Ectodermal cell (in vitro differentiated cells): ENCODE data around the gene FILIP1. TPM values are rescaled to one million over a fixed set of nuclear protein-coding genes. Genes with fewer than 3 reads are reported as not detected.

Experiments
- H3K27ac ChIP-seq: 2 replicates; pipeline ENCODE4 v1.7.0; 2013; ENCODE audit warnings: mild to moderate bottlenecking, low read depth, low read length; ENCODE audit not compliant: insufficient read depth, poor library complexity, severe bottlenecking
- H3K27me3 ChIP-seq: 2 replicates; pipeline ENCODE4 v1.7.0; 2013; ENCODE audit warnings: mild to moderate bottlenecking, low read length; ENCODE audit not compliant: insufficient read depth, control insufficient read depth, poor library complexity, severe bottlenecking
- H3K36me3 ChIP-seq: one replicate; pipeline ENCODE4 v1.7.0; 2013; ENCODE audit warnings: low read length; ENCODE audit not compliant: control insufficient read depth, insufficient read depth
- H3K4me1 ChIP-seq: one replicate; pipeline ENCODE4 v1.7.0; 2013; ENCODE audit warnings: low read length; ENCODE audit not compliant: control insufficient read depth, insufficient read depth
- H3K4me3 ChIP-seq: 2 replicates; pipeline ENCODE4 v1.7.0; 2013; ENCODE audit warnings: low read depth, low read length, control low read depth; ENCODE audit not compliant: insufficient read depth
- H3K9me3 ChIP-seq: 2 replicates; pipeline ENCODE4 v1.7.0; 2013; ENCODE audit warnings: mild to moderate bottlenecking, low read length, moderate library complexity; ENCODE audit not compliant: control insufficient read depth
- WGBS, 2 experiments: methylation state at CpG; one replicate each; pipeline ENCODE4 v1.1.7; 2013; ENCODE audit warnings: missing lambda C conversion rate in 2 of 2; 5-methylcytosine and 5-hydroxymethylcytosine counted together
- polyA plus RNA-seq, 4 experiments: library from polyadenylated mRNA; stranded (reverse); fragments of 50-300 nt; gene quantifications; one replicate each; pipeline ENCODE4 v1.2.3, GENCODE V29; 2013

Gene FILIP1, protein sequence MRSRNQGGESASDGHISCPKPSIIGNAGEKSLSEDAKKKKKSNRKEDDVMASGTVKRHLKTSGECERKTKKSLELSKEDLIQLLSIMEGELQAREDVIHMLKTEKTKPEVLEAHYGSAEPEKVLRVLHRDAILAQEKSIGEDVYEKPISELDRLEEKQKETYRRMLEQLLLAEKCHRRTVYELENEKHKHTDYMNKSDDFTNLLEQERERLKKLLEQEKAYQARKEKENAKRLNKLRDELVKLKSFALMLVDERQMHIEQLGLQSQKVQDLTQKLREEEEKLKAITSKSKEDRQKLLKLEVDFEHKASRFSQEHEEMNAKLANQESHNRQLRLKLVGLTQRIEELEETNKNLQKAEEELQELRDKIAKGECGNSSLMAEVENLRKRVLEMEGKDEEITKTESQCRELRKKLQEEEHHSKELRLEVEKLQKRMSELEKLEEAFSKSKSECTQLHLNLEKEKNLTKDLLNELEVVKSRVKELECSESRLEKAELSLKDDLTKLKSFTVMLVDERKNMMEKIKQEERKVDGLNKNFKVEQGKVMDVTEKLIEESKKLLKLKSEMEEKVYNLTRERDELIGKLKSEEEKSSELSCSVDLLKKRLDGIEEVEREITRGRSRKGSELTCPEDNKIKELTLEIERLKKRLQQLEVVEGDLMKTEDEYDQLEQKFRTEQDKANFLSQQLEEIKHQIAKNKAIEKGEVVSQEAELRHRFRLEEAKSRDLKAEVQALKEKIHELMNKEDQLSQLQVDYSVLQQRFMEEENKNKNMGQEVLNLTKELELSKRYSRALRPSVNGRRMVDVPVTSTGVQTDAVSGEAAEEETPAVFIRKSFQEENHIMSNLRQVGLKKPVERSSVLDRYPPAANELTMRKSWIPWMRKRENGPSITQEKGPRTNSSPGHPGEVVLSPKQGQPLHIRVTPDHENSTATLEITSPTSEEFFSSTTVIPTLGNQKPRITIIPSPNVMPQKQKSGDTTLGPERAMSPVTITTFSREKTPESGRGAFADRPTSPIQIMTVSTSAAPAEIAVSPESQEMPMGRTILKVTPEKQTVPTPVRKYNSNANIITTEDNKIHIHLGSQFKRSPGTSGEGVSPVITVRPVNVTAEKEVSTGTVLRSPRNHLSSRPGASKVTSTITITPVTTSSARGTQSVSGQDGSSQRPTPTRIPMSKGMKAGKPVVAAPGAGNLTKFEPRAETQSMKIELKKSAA (N-terminal part only)
- 52.4 TPM for polyA plus RNA-seq (2013, experiment 1 of 4)
- 59.8 TPM for polyA plus RNA-seq (2013, experiment 2 of 4)
- 36.6 TPM for polyA plus RNA-seq (2013, experiment 3 of 4)
- 40.0 TPM for polyA plus RNA-seq (2013, experiment 4 of 4)

DNA sequence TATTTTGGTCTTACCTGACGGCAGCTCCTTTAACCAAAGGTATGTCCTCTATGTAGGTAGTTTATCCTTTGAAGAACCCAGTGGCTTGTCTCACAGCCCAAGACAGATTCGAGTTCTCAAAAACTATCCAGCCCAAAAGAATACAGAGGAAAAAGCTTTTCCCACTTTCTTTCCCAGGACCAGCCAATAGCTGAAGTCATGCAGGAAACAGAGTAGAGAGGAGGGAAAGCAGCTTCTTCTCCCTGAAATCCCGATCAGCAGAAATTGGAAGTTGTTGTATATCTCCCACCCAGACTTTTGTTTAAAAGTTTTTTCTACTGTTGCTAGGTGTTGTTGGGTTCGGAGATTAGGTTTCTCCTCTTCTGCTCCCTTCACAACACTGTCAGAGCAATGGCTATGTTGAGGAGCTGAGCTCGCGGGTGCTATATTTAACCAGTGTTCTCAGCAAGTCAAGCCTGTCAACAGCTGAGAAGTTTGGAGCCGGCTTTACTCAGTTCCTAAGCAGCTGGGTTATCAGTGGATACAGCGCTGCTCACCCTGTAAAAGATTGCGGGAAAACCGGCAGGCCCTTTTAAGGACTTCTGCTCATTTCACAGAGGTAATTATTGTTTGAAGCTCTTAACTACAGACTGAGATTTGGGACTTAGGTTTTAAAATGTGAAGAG, at the start of gene FILIP1:
FILIP1 (minus strand) TSS at position 401 of the 665 bp plus-strand sequence. CDS start 78,828 bp downstream, outside the sequence.
- no peaks in the 10 kb centered on the region for H3K9me3 ChIP-seq
- H3K4me3 ChIP-seq, result no peak within 1 kb of the TSS
- no peaks in the 10 kb centered on the region for H3K27me3 ChIP-seq
- H3K36me3 ChIP-seq, result no peaks in the 10 kb centered on the region
- 70% methylated on average over 10 of the region's 10 CpGs for WGBS, 2 experiments
- H3K27ac ChIP-seq, result no peak within 1 kb of the TSS
- no peaks in the 10 kb centered on the region for H3K4me1 ChIP-seq

DNA sequence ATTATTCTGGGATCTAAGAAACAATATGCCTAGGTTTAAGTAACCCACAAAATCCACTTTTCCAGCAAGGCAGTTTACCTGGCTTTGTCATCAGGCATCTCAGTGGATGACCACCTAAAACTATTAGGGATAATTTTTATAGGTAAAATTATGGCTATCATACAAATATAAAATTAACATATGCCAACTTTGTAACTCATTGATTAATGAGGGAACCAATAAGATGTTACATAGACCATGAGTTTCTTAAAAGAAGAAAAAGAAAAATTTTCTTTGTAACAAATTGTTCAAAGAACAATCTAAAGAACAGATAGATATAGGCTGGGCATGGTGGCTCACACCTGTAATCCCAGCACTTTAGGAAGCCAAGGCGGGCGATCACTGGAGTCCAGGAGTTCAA, 49.7 kb upstream of the FILIP1 start:
- H3K27ac ChIP-seq, result no peak overlapping the region
- 66 to 69% methylated on average over 2 of the region's 2 CpGs for WGBS, 2 experiments
- no peaks in the 10 kb centered on the region for H3K9me3 ChIP-seq
- H3K27me3 ChIP-seq, result no peaks in the 10 kb centered on the region
- H3K4me3 ChIP-seq, result no peak overlapping the region
- H3K36me3 ChIP-seq, result no peaks in the 10 kb centered on the region
- no peaks in the 10 kb centered on the region for H3K4me1 ChIP-seq

DNA sequence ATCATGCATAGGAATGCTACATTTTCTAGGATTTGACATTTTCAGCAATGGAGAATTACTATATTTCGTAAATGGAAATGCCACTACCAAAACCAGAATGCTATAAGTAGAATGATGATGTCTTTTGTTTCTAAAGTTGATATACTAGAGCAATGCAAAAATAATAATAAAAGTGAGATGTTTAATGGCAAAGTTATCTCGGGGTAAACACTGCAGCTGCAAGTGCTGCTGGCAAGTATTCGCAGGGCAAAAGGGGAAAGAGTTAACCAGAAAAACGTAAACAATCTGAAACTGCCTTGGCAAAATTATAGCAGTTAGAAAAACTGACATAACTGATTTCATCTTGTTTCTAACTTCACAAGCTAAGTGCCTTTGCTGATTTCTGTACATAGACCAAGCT, 45.5 kb upstream of the FILIP1 start:
- 94 to 95% methylated on average over 3 to 4 of the region's 4 CpGs for WGBS, 2 experiments
- no peaks in the 10 kb centered on the region for H3K36me3 ChIP-seq

DNA sequence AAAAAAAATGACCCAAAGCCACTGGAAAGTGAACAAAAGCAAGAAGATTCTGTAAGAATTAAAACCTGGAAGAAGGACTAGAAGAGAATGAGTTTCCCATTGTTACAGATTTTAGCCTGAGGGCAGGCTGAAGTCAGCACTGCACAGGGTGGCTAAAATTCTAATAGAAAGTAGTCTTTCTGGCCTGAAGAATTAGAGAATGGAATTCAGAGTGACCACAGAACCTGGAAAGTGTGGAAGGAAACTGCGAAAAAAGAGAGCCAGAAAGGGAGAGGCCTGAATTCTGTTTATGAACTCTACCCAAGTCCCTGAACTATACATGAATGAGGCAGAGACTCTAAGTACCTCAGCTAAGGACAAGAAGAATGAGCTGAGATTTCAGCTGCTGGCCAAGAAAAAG, 38.9 kb upstream of the FILIP1 start:
- no peak overlapping the region for H3K4me3 ChIP-seq
- no peaks in the 10 kb centered on the region for H3K9me3 ChIP-seq
- no peak overlapping the region for H3K27ac ChIP-seq
- WGBS, 2 experiments, result 94 to 96% methylated on average over 1 of the region's 1 CpG
- H3K36me3 ChIP-seq, result no peaks in the 10 kb centered on the region
- H3K4me1 ChIP-seq, result no peaks in the 10 kb centered on the region
- no peaks in the 10 kb centered on the region for H3K27me3 ChIP-seq

More for the DNA sequence above, 45.5 kb upstream of the FILIP1 start:
- no peaks in the 10 kb centered on the region for H3K9me3 ChIP-seq
- no peak overlapping the region for H3K27ac ChIP-seq
- H3K27me3 ChIP-seq, result no peaks in the 10 kb centered on the region
- no peak overlapping the region for H3K4me3 ChIP-seq
- H3K4me1 ChIP-seq, result no peaks in the 10 kb centered on the region

DNA sequence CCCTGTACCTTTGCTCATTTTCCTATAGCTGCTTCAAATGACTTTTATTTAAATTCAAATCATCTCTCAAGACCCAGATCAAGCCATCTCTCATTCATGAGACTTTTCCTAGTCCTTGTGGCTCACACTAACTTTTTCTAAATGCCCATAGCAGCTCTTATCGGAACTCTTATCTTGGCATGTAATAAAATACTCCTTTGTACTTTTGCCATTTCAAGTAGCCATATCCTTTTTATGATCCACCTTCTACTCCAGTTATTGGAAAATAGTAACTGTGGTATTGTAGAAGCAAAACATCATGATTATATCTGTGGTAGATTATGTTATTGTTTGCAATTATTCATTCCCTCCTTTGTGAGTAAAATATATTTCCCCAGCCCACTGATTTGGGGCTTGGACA, 37.6 kb upstream of the FILIP1 start:
- Histone ChIP-seq H3K27ac (no peak overlapping the region), H3K4me3 (no peak overlapping the region), H3K27me3 (no peaks in the 10 kb centered on the region), H3K4me1 (no peaks in the 10 kb centered on the region), H3K9me3 (no peaks in the 10 kb centered on the region), H3K36me3 (no peaks in the 10 kb centered on the region)
- WGBS, 2 experiments, result 89 to 100% methylated on average over 1 of the region's 1 CpG

DNA sequence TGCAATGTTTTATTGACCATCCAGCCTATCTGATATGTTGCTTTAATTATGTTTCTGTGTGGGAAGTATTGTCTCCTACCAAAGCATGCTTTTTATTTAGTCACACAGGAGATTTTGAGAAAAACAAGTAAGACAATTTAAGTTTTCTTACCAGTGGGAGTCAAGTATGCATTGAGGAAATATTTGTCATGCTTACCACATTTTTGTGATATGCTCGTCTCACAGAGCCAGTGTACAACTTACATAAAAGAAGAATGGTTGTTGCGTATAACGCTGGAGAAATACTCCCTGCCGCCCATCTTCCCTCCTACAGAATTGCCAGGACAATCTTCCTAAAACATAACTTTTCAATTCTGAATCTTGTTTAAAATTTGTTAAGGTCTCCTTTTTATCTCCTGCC, 37.1 kb upstream of the FILIP1 start:
- H3K27me3 ChIP-seq, result no peaks in the 10 kb centered on the region
- no peaks in the 10 kb centered on the region for H3K9me3 ChIP-seq
- H3K4me3 ChIP-seq, result no peak overlapping the region
- no peak overlapping the region for H3K27ac ChIP-seq
- H3K4me1 ChIP-seq, result no peaks in the 10 kb centered on the region
- H3K36me3 ChIP-seq, result no peaks in the 10 kb centered on the region
- 93 to 97% methylated on average over 4 of the region's 4 CpGs for WGBS, 2 experiments

DNA sequence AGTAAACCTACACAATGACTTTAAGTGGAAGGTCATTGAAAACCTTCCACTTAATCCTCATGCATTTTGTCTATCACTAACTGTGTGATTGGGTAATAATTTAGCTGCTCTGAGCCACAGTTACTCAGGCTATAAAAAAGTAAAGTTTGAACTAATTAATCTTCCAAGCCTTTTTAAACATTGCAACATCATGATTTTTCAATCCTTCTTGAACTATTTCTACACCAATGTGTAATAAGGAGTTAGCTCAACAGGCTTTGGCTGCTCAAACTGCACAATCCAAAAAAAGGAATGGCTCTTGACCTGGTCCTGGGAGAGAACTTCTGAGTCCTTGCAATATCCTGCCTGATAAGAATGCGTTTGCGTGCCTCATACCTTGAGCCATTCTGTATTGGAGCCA, 34.8 kb upstream of the FILIP1 start:
- H3K9me3 ChIP-seq, result no peaks in the 10 kb centered on the region
- no peak overlapping the region for H3K4me3 ChIP-seq
- H3K27ac ChIP-seq, result no peak overlapping the region
- H3K36me3 ChIP-seq, result no peaks in the 10 kb centered on the region
- 95% methylated on average over 2 of the region's 2 CpGs for WGBS, 2 experiments
- H3K27me3 ChIP-seq, result no peaks in the 10 kb centered on the region
- peaks cover 4% of the 10 kb centered on the region for H3K4me1 ChIP-seq

DNA sequence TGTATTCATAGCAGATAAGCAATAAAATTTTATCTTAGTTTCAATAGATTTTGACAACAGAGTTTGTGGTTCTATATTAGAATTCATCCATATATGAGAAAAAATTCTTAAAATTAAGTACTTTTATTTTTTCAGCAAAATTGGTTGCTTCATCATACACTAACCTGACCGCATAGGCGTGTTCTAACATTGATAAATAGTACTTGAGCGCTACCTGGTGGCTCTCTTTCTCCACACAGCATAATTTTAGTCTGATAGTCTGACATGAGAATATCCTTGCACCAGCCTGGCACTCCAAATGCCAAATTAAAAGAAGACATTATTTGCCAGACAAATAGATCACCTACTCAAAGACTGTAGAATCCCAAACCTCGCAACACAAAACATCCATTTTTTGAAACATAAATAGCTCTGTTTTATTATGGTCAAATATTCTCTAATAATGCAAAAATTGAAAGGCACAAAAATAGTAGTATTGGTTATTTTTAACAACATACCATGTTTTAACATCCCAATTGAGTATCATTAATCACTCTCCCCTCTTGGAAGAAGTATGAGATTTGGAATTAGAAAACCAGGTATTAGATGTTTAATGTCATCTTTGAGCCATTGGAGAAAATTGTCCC, 33.0 kb upstream of the FILIP1 start:
- H3K36me3 ChIP-seq, result no peaks in the 10 kb centered on the region
- H3K27me3 ChIP-seq, result no peaks in the 10 kb centered on the region
- H3K4me3 ChIP-seq, result no peak overlapping the region
- WGBS, 2 experiments, result 4 to 34% methylated on average over 3 to 4 of the region's 4 CpGs
- H3K4me1 ChIP-seq, result peaks cover 4% of the 10 kb centered on the region
- no peaks in the 10 kb centered on the region for H3K9me3 ChIP-seq
- no peak overlapping the region for H3K27ac ChIP-seq

DNA sequence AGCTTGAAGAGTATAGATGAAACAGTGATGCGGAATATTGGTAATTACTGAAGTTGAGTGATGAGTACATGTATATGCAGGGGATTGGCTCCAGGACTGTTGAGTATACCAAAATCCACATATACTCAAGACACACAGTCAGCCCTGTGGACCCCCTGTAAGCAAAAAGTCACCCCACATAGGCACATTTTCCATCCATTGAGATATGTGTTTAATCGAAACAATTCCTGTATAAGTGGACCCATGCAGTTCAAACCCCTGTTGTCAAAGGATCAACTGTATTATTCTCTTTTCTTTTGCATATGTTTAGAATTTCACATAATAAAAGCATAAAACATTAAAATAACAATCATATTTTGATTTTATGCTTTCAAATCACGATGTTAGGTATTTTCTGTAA, 32.1 kb upstream of the FILIP1 start:
- Histone ChIP-seq H3K4me3 (no peak overlapping the region), H3K9me3 (no peaks in the 10 kb centered on the region), H3K27ac (no peak overlapping the region), H3K36me3 (no peaks in the 10 kb centered on the region), H3K27me3 (no peaks in the 10 kb centered on the region), H3K4me1 (peaks cover 4% of the 10 kb centered on the region)
- WGBS, 2 experiments, result 83 to 96% methylated on average over 1 to 2 of the region's 3 CpGs
